Neuronal stem cell (in vitro differentiated cells): ENCODE results near the gene SZRD1.

Source experiments
- DNase-seq: peaks from one replicate; pipeline ENCODE4 v3.0.0-alpha.2; 2013; ENCODE audit warnings: low spot score
- H2AFZ ChIP-seq: one replicate; pipeline ENCODE4 v1.6.1; 2013; ENCODE audit warnings: mild to moderate bottlenecking, low read length, inconsistent platforms
- H2AK5ac ChIP-seq: 2 replicates; pipeline ENCODE4 v1.6.1; 2013; ENCODE audit warnings: low read depth, mild to moderate bottlenecking, inconsistent platforms, low read length, moderate library complexity, mixed read lengths
- H2BK120ac ChIP-seq: 2 replicates; pipeline ENCODE4 v1.6.1; 2013; ENCODE audit warnings: low read depth, mild to moderate bottlenecking, inconsistent platforms, low read length, moderate library complexity, mixed read lengths
- H2BK12ac ChIP-seq: one replicate; pipeline ENCODE4 v1.6.1; 2013; ENCODE audit warnings: low read length, inconsistent platforms
- H2BK15ac ChIP-seq: 2 replicates; pipeline ENCODE4 v1.6.1; 2013; ENCODE audit warnings: mild to moderate bottlenecking, low read length, inconsistent platforms, mixed read lengths
- H2BK5ac ChIP-seq: one replicate; pipeline ENCODE4 v1.6.1; 2013; ENCODE audit warnings: inconsistent platforms, mild to moderate bottlenecking, low read length, moderate library complexity
- H3K14ac ChIP-seq: one replicate; pipeline ENCODE4 v1.6.1; 2013; ENCODE audit warnings: low read length, inconsistent platforms
- H3K18ac ChIP-seq: 2 replicates; pipeline ENCODE4 v1.6.1; 2013; ENCODE audit warnings: low read length, inconsistent platforms
- H3K23ac ChIP-seq: 2 replicates; pipeline ENCODE4 v1.6.1; 2013; ENCODE audit warnings: low read depth, mild to moderate bottlenecking, mixed read lengths, low read length, inconsistent platforms; ENCODE audit not compliant: poor library complexity
- H3K27ac ChIP-seq: replicated peaks from 3 replicates; pipeline ENCODE4 v1.5.1; 2013; ENCODE audit warnings: low read length, inconsistent platforms
- H3K27me3 ChIP-seq, 3 experiments: 2 replicates each; pipeline ENCODE4 v1.6.1; 2013; ENCODE audit warnings: low read length in 3 of 3, mild to moderate bottlenecking in 2 of 3, inconsistent platforms in 1 of 3, low read depth in 1 of 3, mixed read lengths in 1 of 3, moderate library complexity in 1 of 3; ENCODE audit not compliant: control insufficient read depth in 3 of 3, insufficient read depth in 3 of 3
- H3K36me3 ChIP-seq, 2 donors: replicated peaks in 1 of 2; 2 replicates each; pipeline ENCODE4 v1.6.1; 2013; ENCODE audit warnings: low read length in 2 of 2; ENCODE audit not compliant: control insufficient read depth in 2 of 2, insufficient read depth in 2 of 2
- H3K4ac ChIP-seq: 2 replicates; pipeline ENCODE4 v1.6.1; 2013; ENCODE audit warnings: inconsistent platforms, mild to moderate bottlenecking, low read length, moderate library complexity
- H3K4me1 ChIP-seq, 2 donors: 1 replicate in 1 of 2; 2 replicates in 1 of 2; pipeline ENCODE4 v1.6.1; 2013; ENCODE audit warnings: low read length in 2 of 2, low read depth in 1 of 2; ENCODE audit not compliant: control insufficient read depth in 2 of 2, insufficient read depth in 1 of 2
- H3K4me2 ChIP-seq: one replicate; pipeline ENCODE4 v1.6.1; 2013; ENCODE audit warnings: mild to moderate bottlenecking, low read length, inconsistent platforms; ENCODE audit not compliant: insufficient read depth, poor library complexity, severe bottlenecking
- H3K4me3 ChIP-seq, 2 donors: 2 replicates each; pipeline ENCODE4 v1.5.1; 2013; ENCODE audit warnings: low read length in 2 of 2, mild to moderate bottlenecking in 2 of 2, inconsistent platforms in 1 of 2, moderate library complexity in 1 of 2
- H3K79me1 ChIP-seq: one replicate; pipeline ENCODE4 v1.6.1; 2013; ENCODE audit warnings: low read depth, mild to moderate bottlenecking, inconsistent platforms, low read length, moderate library complexity
- H3K9ac ChIP-seq: one replicate; pipeline ENCODE4 v1.6.1; 2013; ENCODE audit warnings: mild to moderate bottlenecking, low read depth, low read length, inconsistent platforms; ENCODE audit not compliant: poor library complexity
- H3K9me3 ChIP-seq, 2 donors: replicated peaks in 1 of 2; 2 replicates each; pipeline versions ENCODE3 to v1.6.1; 2013; ENCODE audit warnings: low read length in 2 of 2, mild to moderate bottlenecking in 2 of 2, inconsistent platforms in 1 of 2, low read depth in 1 of 2, mixed read lengths in 1 of 2, moderate library complexity in 1 of 2; ENCODE audit not compliant: control insufficient read depth in 2 of 2, insufficient read depth in 1 of 2
- H4K8ac ChIP-seq: one replicate; pipeline ENCODE4 v1.6.1; 2013; ENCODE audit warnings: low read depth, mild to moderate bottlenecking, inconsistent platforms, low read length, moderate library complexity
- H4K91ac ChIP-seq: one replicate; pipeline ENCODE4 v1.6.1; 2013; ENCODE audit warnings: low read length, low read depth, mild to moderate bottlenecking, inconsistent platforms; ENCODE audit not compliant: poor library complexity
- WGBS, 2 donors: extraction: QIAGEN DNeasy Blood & Tissue Kit; methylation state at CpG; one replicate each; pipeline ENCODE4 v1.1.7; 2013; ENCODE audit warnings: missing lambda C conversion rate in 2 of 2, mixed read lengths in 1 of 2; ENCODE audit not compliant: insufficient read length in 2 of 2, insufficient replicate concordance in 1 of 2; ENCODE audit errors: extremely low coverage in 2 of 2; 5-methylcytosine and 5-hydroxymethylcytosine counted together

Gene SZRD1

GRCh38 chr1:16409536-16410152 lies 42.6 kb downstream of the SZRD1 start:
- no CpG with 5 or more reads among the region's 25 CpGs for WGBS, 2 donors
- no peak overlapping the region for H3K4me2 ChIP-seq

DNA sequence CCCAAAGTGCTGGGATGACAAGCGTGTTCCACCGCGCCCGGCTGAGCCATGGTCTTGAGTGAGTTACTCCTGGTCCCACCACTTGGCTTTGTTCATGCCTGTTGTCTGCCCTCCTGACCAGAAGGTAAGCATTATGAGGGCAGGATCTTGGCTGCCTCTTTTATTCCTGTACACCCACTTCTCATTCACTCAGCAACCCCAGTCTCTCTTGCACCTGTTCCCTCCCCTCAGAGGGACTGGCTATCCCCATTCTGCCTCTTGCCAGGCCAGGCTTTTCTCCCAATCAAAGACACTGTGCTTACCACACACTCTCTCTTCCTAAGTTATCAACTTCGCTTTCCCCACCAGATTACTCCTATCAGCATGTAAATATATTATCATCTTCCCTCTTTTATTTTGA lies 43.8 kb downstream of the SZRD1 start:
- H3K4me1 ChIP-seq: no peaks in the 10 kb centered on the region
- WGBS, 2 donors: no CpG with 5 or more reads among the region's 5 CpGs
- no peak overlapping the region for H2AFZ ChIP-seq
- no peak overlapping the region for H4K91ac ChIP-seq
- H2AK5ac ChIP-seq: no peak overlapping the region
- no peak overlapping the region for H3K9ac ChIP-seq
- H4K8ac ChIP-seq: no peak overlapping the region
- no peak for DNase-seq
- no peak overlapping the region for H3K4ac ChIP-seq
- no peaks in the 10 kb centered on the region for H3K9me3 ChIP-seq
- no peak overlapping the region for H2BK15ac ChIP-seq
- H3K23ac ChIP-seq: no peak overlapping the region
- no peak overlapping the region for H2BK5ac ChIP-seq
- no peak overlapping the region for H3K18ac ChIP-seq
- H3K14ac ChIP-seq: no peak overlapping the region
- no peak overlapping the region for H2BK12ac ChIP-seq
- peaks cover 0 to 3% (median 0%) of the 10 kb centered on the region in 3 experiments for H3K27me3 ChIP-seq
- no peak overlapping the region for H3K4me2 ChIP-seq
- H2BK120ac ChIP-seq: no peak overlapping the region
- H3K79me1 ChIP-seq: no peaks in the 10 kb centered on the region
- no peak overlapping the region for H3K4me3 ChIP-seq
- no peak overlapping the region for H3K27ac ChIP-seq
- H3K36me3 ChIP-seq: no peaks in the 10 kb centered on the region

More at GRCh38 chr1:16409536-16410152, 42.6 kb downstream of the SZRD1 start:
- Histone ChIP-seq H2BK120ac (no peak overlapping the region), H3K14ac (no peak overlapping the region), H2AFZ (peak overlapping the region; percentile 65), H3K27me3 (peaks cover 0 to 3% (median 0%) of the 10 kb centered on the region in 3 experiments), H3K9me3 (no peaks in the 10 kb centered on the region), H2BK12ac (no peak overlapping the region), H3K4me3 (no peak overlapping the region), H3K23ac (no peak overlapping the region), H3K18ac (peak overlapping the region; percentile 57), H3K36me3 (no peaks in the 10 kb centered on the region), H4K8ac (peak overlapping the region; percentile 65), H3K9ac (no peak overlapping the region), H4K91ac (no peak overlapping the region), H3K27ac (no peak overlapping the region), H3K4ac (peak overlapping the region; percentile 66), H2BK15ac (peak overlapping the region; percentile 49), H2BK5ac (no peak overlapping the region), H3K79me1 (no peaks in the 10 kb centered on the region), H2AK5ac (peak overlapping the region; percentile 32), H3K4me1 (no peaks in the 10 kb centered on the region)
- DNase-seq: no peak

- H3K27ac ChIP-seq: no peak overlapping the region
- no peak overlapping the region for H3K4me3 ChIP-seq
- no peak overlapping the region for H2BK15ac ChIP-seq
- no peak overlapping the region for H4K91ac ChIP-seq
- H3K23ac ChIP-seq: no peak overlapping the region
- no peak for DNase-seq
- H3K4me1 ChIP-seq: no peaks in the 10 kb centered on the region
- no peak overlapping the region for H4K8ac ChIP-seq
- H3K27me3 ChIP-seq: peaks cover 0 to 6% (median 0%) of the 10 kb centered on the region in 3 experiments
- H2BK120ac ChIP-seq: no peak overlapping the region
- no peak overlapping the region for H3K9ac ChIP-seq
- no peaks in the 10 kb centered on the region for H3K79me1 ChIP-seq
- no CpG with 5 or more reads among the region's 3 CpGs for WGBS, 2 donors
- no peak overlapping the region for H3K14ac ChIP-seq
- H3K4ac ChIP-seq: no peak overlapping the region
- no peaks in the 10 kb centered on the region for H3K36me3 ChIP-seq
- no peak overlapping the region for H2AFZ ChIP-seq
- no peak overlapping the region for H2BK5ac ChIP-seq
- no peaks in the 10 kb centered on the region for H3K9me3 ChIP-seq
- H3K18ac ChIP-seq: no peak overlapping the region
- H3K4me2 ChIP-seq: no peak overlapping the region
- H2BK12ac ChIP-seq: no peak overlapping the region
- no peak overlapping the region for H2AK5ac ChIP-seq
Measured at GRCh38 chr1:16413191-16413590, 46.1 kb downstream of the SZRD1 start.

DNA sequence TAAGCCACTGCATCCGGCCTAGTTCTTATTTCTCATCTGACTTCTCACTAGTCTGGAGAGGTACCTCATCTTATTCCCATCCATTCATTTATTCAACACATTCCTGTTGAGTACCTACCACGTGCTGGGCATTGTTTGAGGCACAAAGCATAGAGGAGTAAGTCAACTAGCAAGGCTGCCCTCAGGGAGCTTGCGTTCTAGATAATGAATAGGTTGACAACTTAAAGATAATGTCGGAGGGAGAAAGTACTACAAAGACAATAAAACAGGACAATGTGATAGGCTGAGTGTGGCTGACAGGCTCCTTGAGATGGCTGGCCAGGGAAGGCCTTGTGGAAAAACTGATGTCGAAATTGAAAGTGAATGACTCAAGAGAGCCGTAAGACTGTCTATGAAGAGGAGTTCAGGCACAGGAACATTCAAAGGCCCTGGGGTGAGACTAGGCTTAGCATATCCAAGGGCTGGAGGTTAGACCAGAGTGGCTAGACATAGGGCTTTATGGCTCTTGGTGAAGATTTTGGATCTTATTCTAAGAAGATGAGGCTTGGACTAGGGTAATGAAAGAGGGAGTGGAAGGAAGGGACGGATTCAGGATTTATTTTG lies 51.9 kb downstream of the SZRD1 start:
- Histone ChIP-seq H2BK15ac (no peak overlapping the region), H3K36me3 (no peaks in the 10 kb centered on the region), H3K4me3 (no peak overlapping the region), H3K14ac (no peak overlapping the region), H2BK12ac (no peak overlapping the region), H3K79me1 (no peaks in the 10 kb centered on the region), H2BK120ac (no peak overlapping the region), H3K23ac (no peak overlapping the region), H2AFZ (no peak overlapping the region), H4K8ac (no peak overlapping the region), H4K91ac (no peak overlapping the region), H3K27me3 (peaks cover 0 to 6% (median 4%) of the 10 kb centered on the region in 3 experiments), H3K4me1 (peaks cover 2 to 3% of the 10 kb centered on the region in 2 donors), H3K4me2 (no peak overlapping the region), H3K9me3 (no peaks in the 10 kb centered on the region), H3K18ac (no peak overlapping the region), H3K9ac (no peak overlapping the region), H2AK5ac (no peak overlapping the region), H3K27ac (no peak overlapping the region), H2BK5ac (no peak overlapping the region), H3K4ac (no peak overlapping the region)
- no peak for DNase-seq
- WGBS, 2 donors: no CpG with 5 or more reads among the region's 7 CpGs
